GM18517 (cell line): ENCODE results near the gene TNFRSF17.
"Not testable (repeated sequence)": the region's sequence is repeated elsewhere in the genome, so short reads cannot be mapped to it uniquely, and the experiment has no call there.

ENCODE experiments used
- ATAC-seq: cut with Tn5 transposase; IDR thresholded peaks from one replicate; pipeline ENCODE4 v1.9.1; 2021; ENCODE audit warnings: mild to moderate bottlenecking, moderate library complexity; ENCODE audit not compliant: unreplicated experiment

Gene TNFRSF17

GRCh38 chr16:11964761-11965551 is at the start of gene TNFRSF17:
TNFRSF17 (plus strand) TSS chr16:11965210; CDS start chr16:11965325, 115 bp downstream.
- peak; percentile 75 for ATAC-seq

GRCh38 chr16:11915644-11916523 is 49.1 kb upstream of the TNFRSF17 start, which contains the start of gene GSPT1:
GSPT1 (minus strand) TSS chr16:11915956; CDS start chr16:11915720, 236 bp downstream.
- ATAC-seq = peak; percentile 77

DNA sequence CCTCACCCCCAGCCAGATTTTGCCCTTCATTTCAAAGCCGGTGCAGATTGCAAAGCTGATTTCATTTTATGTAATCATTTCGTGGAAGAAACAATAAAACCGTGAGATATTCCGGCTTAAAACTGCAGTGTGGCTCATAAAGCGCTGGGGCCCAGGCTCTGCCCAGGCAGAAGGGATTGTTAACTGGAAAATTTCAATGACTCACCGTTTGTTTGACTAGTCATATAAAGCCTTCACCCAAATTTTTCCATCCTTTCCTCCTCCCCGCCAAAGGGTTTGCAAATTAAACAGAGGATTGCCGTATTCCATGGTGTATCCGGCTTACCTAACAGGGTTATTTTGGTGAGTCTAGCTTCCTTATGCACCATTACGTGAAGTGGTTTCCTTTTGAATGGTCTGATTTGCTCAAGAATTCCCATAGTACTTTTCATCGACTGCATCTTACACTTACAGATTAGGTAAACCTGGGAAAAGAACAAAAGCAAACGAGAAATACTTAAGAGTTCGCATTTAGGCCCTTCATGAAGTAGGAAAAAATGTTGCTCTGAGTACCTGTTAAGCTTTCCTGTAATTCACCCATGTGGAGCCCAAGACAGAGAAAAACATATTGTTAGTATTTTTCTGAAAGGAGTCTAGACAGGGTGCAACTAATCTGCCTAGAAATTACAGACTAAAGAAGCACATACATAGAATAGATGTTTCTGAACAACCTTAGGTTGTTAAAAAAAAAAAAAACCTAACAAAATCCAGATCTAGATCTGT is 48.3 kb upstream of the TNFRSF17 start:
- no peak for ATAC-seq

GRCh38 chr16:11924046-11924445 is 41.0 kb upstream of the TNFRSF17 start:
- ATAC-seq = not testable (repeated sequence)

DNA sequence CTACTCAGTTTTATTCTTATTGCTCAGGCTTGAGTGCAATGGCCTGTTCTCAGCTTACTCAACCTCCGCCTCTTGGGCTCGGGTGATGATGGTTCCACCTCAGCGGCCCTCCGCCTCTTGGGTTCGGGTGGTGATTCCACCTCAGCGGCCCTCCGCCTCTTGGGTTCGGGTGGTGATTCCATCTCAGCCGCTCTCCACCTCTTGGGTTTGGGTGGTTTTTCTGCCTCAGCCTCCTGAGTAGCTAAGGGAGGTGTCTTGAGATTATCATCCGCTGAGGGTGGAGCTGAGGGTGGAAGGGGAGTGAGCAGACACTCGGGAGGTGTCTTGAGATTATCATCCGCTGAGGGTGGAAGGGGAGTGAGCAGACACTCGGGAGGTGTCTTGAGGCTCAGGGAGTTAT is 37.7 kb upstream of the TNFRSF17 start:
- ATAC-seq = not testable (repeated sequence)

- ATAC-seq = not testable (repeated sequence)
Observed at GRCh38 chr16:11941945-11942344, 23.1 kb upstream of the TNFRSF17 start, which contains the start of gene NPIPB2. NPIPB2 (minus strand) TSS chr16:11942045; CDS start chr16:11942045, 0 bp downstream.

- no peak for ATAC-seq
Observed at GRCh38 chr16:11946433-11946832, 18.6 kb upstream of the TNFRSF17 start.

DNA sequence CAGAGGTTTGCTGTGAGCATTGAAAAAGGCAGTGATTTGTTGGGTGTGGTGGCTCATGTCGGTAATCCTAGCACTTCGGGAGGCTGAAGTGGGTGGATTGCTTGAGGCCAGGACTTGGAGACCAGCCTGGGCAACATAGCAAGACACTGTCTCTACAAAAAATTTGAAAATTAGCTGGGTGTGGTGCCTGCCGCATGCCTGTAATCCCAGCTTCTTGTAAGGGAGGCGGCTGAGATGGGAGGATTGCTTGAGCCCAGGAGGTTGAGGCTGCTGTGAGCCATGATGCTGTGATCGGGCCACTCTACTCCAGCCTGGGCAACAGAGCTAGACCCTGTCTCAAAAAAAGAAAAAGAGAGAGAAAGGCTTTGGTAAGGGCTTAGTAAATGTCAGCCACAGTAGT is 16.2 kb upstream of the TNFRSF17 start:
- no peak for ATAC-seq

DNA sequence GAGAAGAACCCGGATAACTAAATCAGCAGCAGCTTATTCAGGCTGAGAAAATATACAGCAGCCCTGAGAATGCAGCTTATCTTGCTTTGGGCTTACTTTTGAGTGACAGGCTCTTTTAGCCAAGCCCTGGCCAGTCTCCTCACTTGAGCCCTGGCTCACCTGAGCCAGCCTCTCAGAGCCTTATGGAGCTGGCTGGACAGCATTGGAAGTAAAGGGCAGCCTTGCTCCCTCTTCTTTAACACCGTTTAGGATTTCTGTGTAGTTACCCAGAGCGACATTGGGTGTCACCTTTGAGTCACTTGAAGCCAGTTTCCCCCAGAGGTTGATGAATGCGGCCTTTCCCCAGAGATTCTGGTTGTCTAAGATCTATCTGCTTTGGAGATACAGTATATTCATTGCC is 15.5 kb upstream of the TNFRSF17 start:
- ATAC-seq = no peak

DNA sequence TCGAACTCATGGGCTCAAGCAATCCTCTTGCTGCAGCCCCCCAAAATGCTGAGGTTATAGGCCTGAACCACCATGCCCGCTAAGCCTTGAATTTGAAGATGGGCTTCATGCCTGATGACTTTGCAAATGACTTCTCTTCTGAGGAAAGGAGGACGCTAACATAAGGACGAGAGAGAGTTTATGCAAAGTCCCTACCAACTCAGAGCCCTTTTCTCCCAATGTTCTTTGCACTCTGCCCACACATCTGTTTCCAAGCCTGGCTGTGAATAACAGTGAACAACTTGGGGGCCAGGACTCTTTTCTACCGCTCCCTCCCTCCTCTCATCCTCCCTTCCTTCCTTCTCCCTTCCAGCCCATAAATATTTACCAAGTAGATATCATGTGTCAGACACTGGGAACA is 14.6 kb upstream of the TNFRSF17 start:
- ATAC-seq = no peak

GRCh38 chr16:11953576-11953975 is 11.4 kb upstream of the TNFRSF17 start:
- not testable (repeated sequence) for ATAC-seq

GRCh38 chr16:11955713-11956123 is 9.3 kb upstream of the TNFRSF17 start:
- ATAC-seq = no peak

GRCh38 chr16:11956558-11956957 is 8.5 kb upstream of the TNFRSF17 start:
- ATAC-seq = no peak

DNA sequence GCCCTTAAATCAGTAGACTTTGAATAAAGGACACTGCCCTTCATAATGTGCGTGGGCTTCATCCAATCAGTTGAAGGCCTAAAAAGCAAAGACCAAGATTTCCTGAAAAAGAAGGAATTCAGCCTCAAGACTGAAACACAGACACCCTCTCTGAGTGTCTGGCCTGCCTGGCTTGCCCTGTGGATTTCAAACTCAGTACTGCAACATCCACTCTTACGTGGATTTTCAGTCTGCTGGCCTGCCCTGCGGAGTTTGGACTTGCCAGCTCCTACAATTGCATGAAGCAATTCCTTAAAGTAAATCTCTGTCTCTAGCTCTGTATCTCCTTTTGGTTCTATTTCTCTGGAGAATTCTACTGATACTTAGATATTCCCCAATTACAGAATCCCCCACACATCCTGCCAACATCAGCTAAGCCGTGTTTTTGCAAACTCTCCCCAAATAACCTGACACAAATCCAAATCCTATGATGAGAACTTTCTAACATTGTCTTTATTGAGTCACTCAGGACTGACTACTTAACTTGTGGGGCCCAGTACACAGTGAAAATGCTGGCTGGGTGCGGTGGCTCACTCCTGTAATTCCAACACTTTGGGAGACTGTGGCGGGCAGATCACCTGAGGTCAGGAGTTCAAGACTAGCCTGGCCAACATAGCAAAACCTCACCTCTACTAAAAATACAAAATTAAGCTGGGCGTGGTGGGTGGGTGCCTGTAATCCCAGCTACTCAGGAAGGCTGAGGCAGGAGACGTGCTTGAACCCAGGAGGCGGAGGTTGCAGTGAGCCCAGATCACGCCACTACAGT is 7.2 kb upstream of the TNFRSF17 start:
- ATAC-seq = no peak

DNA sequence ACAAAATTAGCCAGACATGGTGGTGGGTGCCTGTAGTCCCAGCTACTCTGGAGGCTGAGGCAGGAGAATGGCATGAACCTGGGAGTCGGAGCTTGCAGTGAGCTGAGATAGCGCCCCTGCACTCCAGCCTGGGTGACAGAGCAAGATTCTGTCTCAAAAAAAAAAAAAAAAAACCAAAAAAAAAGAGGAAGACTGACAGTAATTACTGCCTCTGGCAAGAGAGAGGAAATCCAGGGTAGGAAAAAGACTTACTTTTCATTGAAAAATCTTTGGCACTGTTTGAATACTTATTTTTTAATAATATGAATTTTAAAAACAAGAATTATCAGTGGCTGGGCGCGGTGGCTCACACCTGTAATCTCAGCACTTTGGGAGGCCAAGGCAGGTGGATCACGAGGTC is 2.6 kb upstream of the TNFRSF17 start:
- ATAC-seq = not testable (repeated sequence)

DNA sequence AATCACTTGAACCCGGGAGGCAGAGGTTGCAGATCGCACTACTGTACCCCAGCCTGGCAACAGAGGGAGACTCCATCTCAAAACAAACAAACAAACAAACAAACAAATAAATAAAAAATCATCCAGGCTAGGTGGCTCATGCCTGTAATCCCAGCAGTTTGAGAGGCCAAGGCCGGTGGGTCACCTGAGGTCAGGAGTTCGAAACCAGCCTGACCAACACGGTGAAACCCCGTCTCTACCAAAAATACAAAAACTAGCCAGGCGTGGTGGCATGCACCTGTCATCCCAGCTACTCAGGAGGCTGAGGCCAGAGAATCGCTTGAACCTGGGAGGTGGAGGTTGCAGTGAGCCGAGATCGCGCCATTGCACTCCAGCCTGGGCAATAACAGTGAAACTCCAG is 2.0 kb upstream of the TNFRSF17 start:
- ATAC-seq = not testable (repeated sequence)

DNA sequence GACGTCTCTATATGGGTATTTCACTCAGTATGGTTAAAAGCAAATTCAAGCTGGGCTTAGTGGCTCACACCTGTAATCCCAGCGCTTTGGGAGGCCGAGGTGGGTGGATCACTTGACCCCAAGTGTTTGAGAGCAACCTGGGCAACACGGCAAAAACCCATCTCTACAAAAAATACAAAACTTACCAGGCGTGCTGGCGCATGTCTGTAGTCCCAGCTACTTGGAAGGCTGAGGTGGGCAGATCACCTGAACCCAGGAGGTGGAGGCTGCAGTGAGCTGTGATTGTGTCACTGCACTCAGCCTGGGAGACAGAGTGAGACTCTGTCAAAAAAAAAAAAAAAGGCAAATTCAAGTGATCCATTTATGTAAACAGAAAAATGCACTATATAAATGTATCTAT is 1.3 kb upstream of the TNFRSF17 start:
- no peak for ATAC-seq

DNA sequence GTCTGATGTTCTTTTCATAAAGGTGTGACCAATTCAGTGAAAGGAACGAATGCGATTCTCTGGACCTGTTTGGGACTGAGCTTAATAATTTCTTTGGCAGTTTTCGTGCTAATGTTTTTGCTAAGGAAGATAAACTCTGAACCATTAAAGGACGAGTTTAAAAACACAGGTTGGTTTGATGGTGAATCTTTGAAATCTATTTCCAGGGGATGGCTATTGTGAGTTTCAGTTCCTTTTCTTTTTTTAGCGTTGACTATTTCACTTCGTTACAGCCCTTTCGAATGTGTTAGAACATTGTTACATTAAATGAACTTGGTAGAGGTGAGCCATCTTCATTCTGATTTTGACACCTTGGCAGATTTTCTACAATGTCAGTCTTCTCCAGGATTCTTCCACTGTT is 1.2 kb downstream of the TNFRSF17 start:
- ATAC-seq = no peak

DNA sequence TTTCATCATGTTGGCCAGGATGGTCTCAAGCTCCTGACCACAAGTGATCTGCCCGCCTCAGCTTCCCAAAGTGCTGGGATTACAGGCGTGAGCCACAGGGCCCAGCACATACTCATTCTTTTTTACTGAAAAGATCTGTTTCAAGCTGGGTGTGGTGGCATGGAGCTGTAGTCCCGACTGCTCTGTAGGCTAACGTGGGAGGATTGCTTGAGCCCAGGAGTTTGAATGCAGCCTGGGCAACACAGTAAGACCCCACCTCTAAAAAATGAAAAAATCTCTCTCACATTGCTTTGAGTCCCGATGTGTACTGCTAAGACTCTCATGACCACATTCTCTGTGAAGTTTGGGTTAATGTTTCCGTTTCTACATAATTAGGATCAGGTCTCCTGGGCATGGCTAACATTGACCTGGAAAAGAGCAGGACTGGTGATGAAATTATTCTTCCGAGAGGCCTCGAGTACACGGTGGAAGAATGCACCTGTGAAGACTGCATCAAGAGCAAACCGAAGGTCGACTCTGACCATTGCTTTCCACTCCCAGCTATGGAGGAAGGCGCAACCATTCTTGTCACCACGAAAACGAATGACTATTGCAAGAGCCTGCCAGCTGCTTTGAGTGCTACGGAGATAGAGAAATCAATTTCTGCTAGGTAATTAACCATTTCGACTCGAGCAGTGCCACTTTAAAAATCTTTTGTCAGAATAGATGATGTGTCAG is 2.3 kb downstream of the TNFRSF17 start:
- ATAC-seq = no peak
